Activated CD4-positive, alpha-beta T cell treated with anti-CD3 and anti-CD28 coated beads, Interleukin-2, amount 10 ng/mL, durations not matched to agents 7 days and 5 days (primary cell): ENCODE measurements around the gene APOBEC4. TPM values are rescaled to one million over a fixed set of nuclear protein-coding genes. Genes with fewer than 3 reads are reported as not detected.
A peak's percentile ranks its signal among the peaks of the same experiment; 100 is the strongest.
"Not testable (repeated sequence)": the region's sequence is repeated elsewhere in the genome, so short reads cannot be mapped to it uniquely, and the experiment has no call there.

Experiments used
- CTCF ChIA-PET: fragments of 350-600 bp; sonication (Branson Sonifier 250); formaldehyde crosslinking; loops from one replicate; lab custom pipeline; 2021; ENCODE audit warnings: antibody characterized with exemption; lab: Charles Lee
- POLR2A ChIA-PET: fragments of 350-600 bp; sonication (Branson Sonifier 250); formaldehyde crosslinking; loops from one replicate; lab custom pipeline; 2021; ENCODE audit warnings: antibody characterized with exemption; lab: Charles Lee
- DNase-seq: peaks from one replicate; pipeline ENCODE4 v3.0.0-alpha.2; 2020
- H3K27ac Mint-ChIP-seq: one replicate; pipeline ENCODE4 v1.8.0; 2021; ENCODE audit warnings: mild to moderate bottlenecking, moderate library complexity, mixed read lengths
- H3K27me3 Mint-ChIP-seq: one replicate; pipeline ENCODE4 v1.8.0; 2021; ENCODE audit warnings: mixed read lengths
- H3K36me3 Mint-ChIP-seq: one replicate; pipeline ENCODE4 v1.8.0; 2021; ENCODE audit warnings: low read depth, mixed read lengths
- H3K4me1 Mint-ChIP-seq: one replicate; pipeline ENCODE4 v1.8.0; 2021; ENCODE audit warnings: mixed read lengths
- H3K4me3 Mint-ChIP-seq: one replicate; pipeline ENCODE4 v1.8.0; 2021; ENCODE audit warnings: mild to moderate bottlenecking, moderate library complexity, mixed read lengths
- H3K9me3 Mint-ChIP-seq: one replicate; pipeline ENCODE4 v1.8.0; 2021; ENCODE audit warnings: mixed read lengths
- total RNA-seq, 2 experiments: library from RNA; stranded (reverse); gene quantifications; one replicate each; pipeline ENCODE4 v1.2.3, GENCODE V29; 2021

APOBEC4 gene
- total RNA-seq, 2 experiments from 2014 or later, result not detected

DNA sequence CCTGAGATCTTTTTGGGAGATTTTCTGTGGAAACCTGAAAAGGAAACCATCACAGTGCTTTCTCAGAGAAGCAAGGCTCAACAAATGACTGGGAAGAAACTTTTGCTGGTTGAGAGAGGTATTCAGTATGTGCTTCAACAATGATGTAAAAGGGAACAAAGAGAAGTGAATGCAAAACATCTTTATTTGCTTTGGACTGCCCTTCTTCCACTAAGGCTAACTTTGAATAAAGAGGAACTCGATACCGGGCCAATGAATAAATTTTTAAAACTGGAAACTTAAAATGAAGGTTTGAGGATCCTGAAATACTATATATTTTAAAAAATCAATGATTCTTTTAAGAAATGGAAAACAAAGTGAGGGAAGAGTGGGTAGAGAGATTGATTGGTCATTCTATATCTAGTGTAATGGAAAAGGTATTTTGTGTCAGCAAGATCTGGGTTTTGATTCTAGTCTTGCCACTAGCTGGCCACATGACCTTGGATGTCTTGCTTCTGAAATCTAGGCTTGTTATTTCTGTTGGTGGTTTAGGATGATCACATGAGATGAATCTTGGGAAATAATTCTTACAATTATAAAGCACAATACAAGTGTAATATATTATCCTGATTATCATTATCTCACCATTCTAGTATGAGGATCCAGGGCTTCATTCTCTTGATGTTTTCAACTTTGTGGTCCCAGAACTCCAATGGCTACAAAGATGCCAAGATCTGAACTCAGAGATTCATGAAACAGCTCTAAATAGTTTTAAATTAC is 34.6 kb upstream of the APOBEC4 start:
- peaks cover 5% of the 10 kb centered on the region for H3K27me3 Mint-ChIP-seq
- H3K36me3 Mint-ChIP-seq, result no peaks in the 10 kb centered on the region
- no peaks in the 10 kb centered on the region for H3K9me3 Mint-ChIP-seq
- H3K27ac Mint-ChIP-seq, result no peak overlapping the region
- no peaks in the 10 kb centered on the region for H3K4me1 Mint-ChIP-seq
- no peak overlapping the region for H3K4me3 Mint-ChIP-seq
- POLR2A ChIA-PET, result no interaction called here
- DNase-seq, result no peak
- CTCF ChIA-PET, result no interaction called here

DNA sequence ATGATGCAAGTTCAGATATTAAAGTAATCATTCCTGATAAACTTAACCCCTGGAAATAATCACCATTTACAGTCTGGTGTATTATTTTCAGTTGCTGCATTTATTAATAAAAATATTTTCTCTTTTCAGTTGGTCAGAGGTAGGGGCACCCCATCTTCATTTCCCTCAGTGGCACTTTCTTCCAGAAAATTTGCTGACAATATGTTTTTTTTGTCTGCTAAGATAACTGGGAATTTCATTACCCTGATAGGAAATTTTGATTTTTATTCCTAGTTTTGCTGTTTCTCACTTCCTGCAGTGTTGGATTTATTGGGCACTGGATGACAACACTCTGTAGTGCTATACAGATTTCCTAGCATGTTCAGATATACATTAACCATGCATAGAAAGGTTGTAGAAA is 33.1 kb upstream of the APOBEC4 start:
- H3K9me3 Mint-ChIP-seq, result no peaks in the 10 kb centered on the region
- H3K27me3 Mint-ChIP-seq, result peaks cover 13% of the 10 kb centered on the region
- CTCF ChIA-PET, result interaction anchor here (1.2 kb wide), 1 partner anchor 31 kb away, joined by 3 read pairs; no protein-coding TSS in a partner anchor
- no peak overlapping the region for H3K4me3 Mint-ChIP-seq
- H3K27ac Mint-ChIP-seq, result no peak overlapping the region
- DNase-seq, result no peak
- POLR2A ChIA-PET, result no interaction called here
- H3K4me1 Mint-ChIP-seq, result no peaks in the 10 kb centered on the region
- H3K36me3 Mint-ChIP-seq, result no peaks in the 10 kb centered on the region

GRCh38 chr1:183685112-183685713 is 32.1 kb upstream of the APOBEC4 start:
- no peaks in the 10 kb centered on the region for H3K9me3 Mint-ChIP-seq

DNA sequence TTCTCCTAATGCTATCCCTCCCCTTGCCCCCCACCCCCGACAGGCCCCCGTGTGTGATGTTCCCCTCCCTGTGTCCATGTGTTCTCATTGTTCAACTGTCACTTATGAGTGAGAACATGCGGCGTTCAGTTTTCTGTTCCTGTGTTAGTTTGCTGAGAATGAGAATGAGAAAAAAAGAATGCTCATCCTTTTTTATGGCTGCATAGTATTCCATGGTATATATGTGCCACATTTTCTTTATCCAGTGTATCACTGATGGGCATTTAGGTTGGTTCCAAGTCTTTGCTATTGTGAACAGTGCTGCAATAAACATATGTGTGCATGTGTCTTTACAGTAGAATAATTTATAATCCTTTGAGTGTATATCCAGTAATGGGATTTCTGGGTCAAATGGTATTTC is 26.2 kb upstream of the APOBEC4 start:
- H3K9me3 Mint-ChIP-seq, CTCF ChIA-PET, DNase-seq, POLR2A ChIA-PET, H3K4me1 Mint-ChIP-seq, H3K27ac Mint-ChIP-seq, H3K36me3 Mint-ChIP-seq, H3K4me3 Mint-ChIP-seq: not testable (repeated sequence)
- H3K27me3 Mint-ChIP-seq, result peaks cover 15% of the 10 kb centered on the region

More at GRCh38 chr1:183685112-183685713, 32.1 kb upstream of the APOBEC4 start:
- H3K4me1 Mint-ChIP-seq, result no peaks in the 10 kb centered on the region
- CTCF ChIA-PET, result interaction anchor here (0.6 to 2.8 kb wide), 9 partner anchors 10 to 397 kb away, joined by 3 to 12 read pairs (median 3); partner anchors contain the start of gene APOBEC4
- H3K27ac Mint-ChIP-seq, result no peak overlapping the region
- no peak overlapping the region for H3K4me3 Mint-ChIP-seq
- H3K27me3 Mint-ChIP-seq, result peaks cover 13% of the 10 kb centered on the region
- POLR2A ChIA-PET, result interaction anchor here (0.6 kb wide), 1 partner anchor 9 kb away, joined by 3 read pairs; no protein-coding TSS in a partner anchor
- DNase-seq, result peak; percentile 45
- no peaks in the 10 kb centered on the region for H3K36me3 Mint-ChIP-seq

- ChIA-PET POLR2A (no interaction called here), CTCF (no interaction called here)
- Mint-ChIP-seq H3K27me3 (peaks cover 16% of the 10 kb centered on the region), H3K9me3 (peaks cover 2% of the 10 kb centered on the region), H3K4me1 (no peaks in the 10 kb centered on the region), H3K4me3 (no peak overlapping the region), H3K36me3 (no peaks in the 10 kb centered on the region), H3K27ac (no peak overlapping the region)
- no peak for DNase-seq
Observed at GRCh38 chr1:183678819-183679218, 25.7 kb upstream of the APOBEC4 start.

GRCh38 chr1:183676586-183677189 is 23.6 kb upstream of the APOBEC4 start:
- DNase-seq, result no peak
- no peaks in the 10 kb centered on the region for H3K36me3 Mint-ChIP-seq

GRCh38 chr1:183675883-183676585 is 22.9 kb upstream of the APOBEC4 start:
- POLR2A ChIA-PET, result interaction anchor here (0.6 kb wide), 1 partner anchor 9 kb away, joined by 3 read pairs; no protein-coding TSS in a partner anchor
- no peak for DNase-seq

More at GRCh38 chr1:183676586-183677189, 23.6 kb upstream of the APOBEC4 start:
- peaks cover 9% of the 10 kb centered on the region for H3K27me3 Mint-ChIP-seq
- CTCF ChIA-PET, result no interaction called here
- no peak overlapping the region for H3K27ac Mint-ChIP-seq
- peaks cover 5% of the 10 kb centered on the region for H3K9me3 Mint-ChIP-seq
- H3K4me1 Mint-ChIP-seq, result no peaks in the 10 kb centered on the region
- POLR2A ChIA-PET, result no interaction called here
- H3K4me3 Mint-ChIP-seq, result no peak overlapping the region

GRCh38 chr1:183675381-183675780 is 22.3 kb upstream of the APOBEC4 start:
- no peak overlapping the region for H3K4me3 Mint-ChIP-seq
- no peaks in the 10 kb centered on the region for H3K36me3 Mint-ChIP-seq
- no peak for DNase-seq
- H3K4me1 Mint-ChIP-seq, result no peaks in the 10 kb centered on the region
- no peak overlapping the region for H3K27ac Mint-ChIP-seq
- CTCF ChIA-PET, result interaction anchor here (0.8 kb wide), 1 partner anchor 784 kb away, joined by 4 read pairs; no protein-coding TSS in a partner anchor
- POLR2A ChIA-PET, result interaction anchor here (0.6 kb wide), 1 partner anchor 10 kb away, joined by 3 read pairs; no protein-coding TSS in a partner anchor
- H3K27me3 Mint-ChIP-seq, result peaks cover 8% of the 10 kb centered on the region
- H3K9me3 Mint-ChIP-seq, result peaks cover 10% of the 10 kb centered on the region

More at GRCh38 chr1:183675883-183676585, 22.9 kb upstream of the APOBEC4 start:
- Mint-ChIP-seq H3K27ac (no peak overlapping the region), H3K9me3 (peaks cover 6% of the 10 kb centered on the region), H3K27me3 (peaks cover 8% of the 10 kb centered on the region), H3K4me1 (no peaks in the 10 kb centered on the region), H3K36me3 (no peaks in the 10 kb centered on the region), H3K4me3 (no peak overlapping the region)
- CTCF ChIA-PET, result interaction anchor here (0.8 kb wide), 1 partner anchor 785 kb away, joined by 4 read pairs; no protein-coding TSS in a partner anchor

- peaks cover 10% of the 10 kb centered on the region for H3K9me3 Mint-ChIP-seq
- CTCF ChIA-PET, result no interaction called here
- POLR2A ChIA-PET, result no interaction called here
- no peak overlapping the region for H3K4me3 Mint-ChIP-seq
- no peaks in the 10 kb centered on the region for H3K36me3 Mint-ChIP-seq
- no peak for DNase-seq
- H3K27ac Mint-ChIP-seq, result no peak overlapping the region
- H3K4me1 Mint-ChIP-seq, result no peaks in the 10 kb centered on the region
- H3K27me3 Mint-ChIP-seq, result peaks cover 8% of the 10 kb centered on the region
Observed at GRCh38 chr1:183674886-183675285, 21.8 kb upstream of the APOBEC4 start.

- H3K4me1 Mint-ChIP-seq, result no peaks in the 10 kb centered on the region
- peaks cover 11% of the 10 kb centered on the region for H3K9me3 Mint-ChIP-seq
- H3K36me3 Mint-ChIP-seq, result no peaks in the 10 kb centered on the region
- CTCF ChIA-PET, result no interaction called here
- H3K27ac Mint-ChIP-seq, result no peak overlapping the region
- peaks cover 5% of the 10 kb centered on the region for H3K27me3 Mint-ChIP-seq
- no peak for DNase-seq
- POLR2A ChIA-PET, result no interaction called here
- no peak overlapping the region for H3K4me3 Mint-ChIP-seq
Observed at GRCh38 chr1:183674339-183674738, 21.2 kb upstream of the APOBEC4 start.

DNA sequence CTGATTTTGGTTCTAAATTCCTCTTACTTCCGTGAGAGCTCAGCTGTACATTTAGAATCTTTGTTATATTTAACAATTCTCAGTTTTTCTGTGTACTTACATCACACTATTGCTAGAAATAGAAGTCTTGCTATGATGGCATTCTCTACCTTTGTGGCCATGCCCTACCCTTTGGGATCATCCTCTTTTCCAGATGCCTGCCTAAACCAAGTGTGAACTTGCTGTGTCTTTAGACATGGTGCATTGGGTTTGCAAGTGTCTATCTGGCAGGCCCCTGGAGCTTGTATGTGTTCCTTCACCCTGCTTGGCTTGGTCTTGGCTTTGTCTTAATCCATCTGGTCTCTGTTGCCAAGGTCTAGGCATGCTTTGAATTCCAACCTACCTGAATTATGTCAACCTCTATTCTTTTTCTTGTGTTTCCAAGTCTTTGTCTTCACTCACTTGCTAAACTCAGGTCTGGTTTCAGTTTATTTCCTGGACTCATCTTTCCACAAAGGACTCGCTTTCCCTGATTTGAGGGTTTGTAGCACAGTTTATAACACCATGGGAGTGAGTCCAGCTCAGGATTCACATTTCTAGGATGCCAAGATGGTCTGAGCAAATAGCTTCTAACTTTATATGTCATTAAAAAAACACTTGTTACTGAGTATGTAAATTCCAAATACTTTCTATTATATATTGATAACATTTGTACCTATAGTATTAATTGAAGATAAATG is 20.6 kb upstream of the APOBEC4 start:
- ChIA-PET CTCF (no interaction called here), POLR2A (no interaction called here)
- no peak for DNase-seq
- Mint-ChIP-seq H3K36me3 (no peaks in the 10 kb centered on the region), H3K4me1 (no peaks in the 10 kb centered on the region), H3K9me3 (peaks cover 11% of the 10 kb centered on the region), H3K4me3 (no peak overlapping the region), H3K27me3 (peaks cover 5% of the 10 kb centered on the region), H3K27ac (no peak overlapping the region)

GRCh38 chr1:183670169-183670568 is 17.1 kb upstream of the APOBEC4 start:
- Mint-ChIP-seq H3K4me3 (no peak overlapping the region), H3K9me3 (peaks cover 11% of the 10 kb centered on the region), H3K27ac (no peak overlapping the region), H3K27me3 (peaks cover 5% of the 10 kb centered on the region), H3K36me3 (no peaks in the 10 kb centered on the region), H3K4me1 (no peaks in the 10 kb centered on the region)
- ChIA-PET CTCF (interaction anchor here (0.9 kb wide), 1 partner anchor 13 kb away, joined by 3 read pairs; no protein-coding TSS in a partner anchor), POLR2A (no interaction called here)
- DNase-seq, result no peak
